T-helper 17 cell (primary cell): ENCODE measurements around the gene GNB1L. TPM values are rescaled to one million over a fixed set of nuclear protein-coding genes. Genes with fewer than 3 reads are reported as not detected.
"Not testable (repeated sequence)": the region's sequence is repeated elsewhere in the genome, so short reads cannot be mapped to it uniquely, and the experiment has no call there.

Experiments used
- ATAC-seq: fragments of 150-1000 bp; cut with Tn5 transposase; 2 replicates; pipeline ENCODE4 v1.10.0; 2021; ENCODE audit warnings: mild to moderate bottlenecking, moderate library complexity
- DNase-seq, 3 donors: peaks; one replicate each; pipeline versions ENCODE4 v3.0.0 to v3.0.0-alpha.2; 2020 to 2021
- H3K9me3 ChIP-seq: one replicate; pipeline ENCODE4 v1.7.0; 2013; ENCODE audit warnings: low read length, mild to moderate bottlenecking; ENCODE audit not compliant: control insufficient read depth, poor library complexity, severe bottlenecking
- H3K27ac Mint-ChIP-seq: one replicate; pipeline ENCODE4 v1.8.0; 2022; ENCODE audit warnings: mild to moderate bottlenecking, moderate library complexity, mixed read lengths
- H3K27me3 Mint-ChIP-seq: one replicate; pipeline ENCODE4 v1.8.0; 2022; ENCODE audit warnings: mixed read lengths
- H3K36me3 Mint-ChIP-seq: one replicate; pipeline ENCODE4 v1.8.0; 2022; ENCODE audit warnings: low read depth, mixed read lengths
- H3K4me1 Mint-ChIP-seq: one replicate; pipeline ENCODE4 v1.8.0; 2022; ENCODE audit warnings: mild to moderate bottlenecking, mixed read lengths
- H3K4me3 Mint-ChIP-seq: one replicate; pipeline ENCODE4 v1.8.0; 2022; ENCODE audit warnings: mild to moderate bottlenecking, moderate library complexity, mixed read lengths
- total RNA-seq, 4 donors: library from RNA in 2 of 4; stranded (reverse) in 2 of 4; gene quantifications; one replicate each; pipeline ENCODE4 v1.2.3 and lab custom pipeline; 2022 to 2026

Gene GNB1L
- total RNA-seq, 2 donors from 2014 or later: 5.0 to 6.2 TPM

DNA sequence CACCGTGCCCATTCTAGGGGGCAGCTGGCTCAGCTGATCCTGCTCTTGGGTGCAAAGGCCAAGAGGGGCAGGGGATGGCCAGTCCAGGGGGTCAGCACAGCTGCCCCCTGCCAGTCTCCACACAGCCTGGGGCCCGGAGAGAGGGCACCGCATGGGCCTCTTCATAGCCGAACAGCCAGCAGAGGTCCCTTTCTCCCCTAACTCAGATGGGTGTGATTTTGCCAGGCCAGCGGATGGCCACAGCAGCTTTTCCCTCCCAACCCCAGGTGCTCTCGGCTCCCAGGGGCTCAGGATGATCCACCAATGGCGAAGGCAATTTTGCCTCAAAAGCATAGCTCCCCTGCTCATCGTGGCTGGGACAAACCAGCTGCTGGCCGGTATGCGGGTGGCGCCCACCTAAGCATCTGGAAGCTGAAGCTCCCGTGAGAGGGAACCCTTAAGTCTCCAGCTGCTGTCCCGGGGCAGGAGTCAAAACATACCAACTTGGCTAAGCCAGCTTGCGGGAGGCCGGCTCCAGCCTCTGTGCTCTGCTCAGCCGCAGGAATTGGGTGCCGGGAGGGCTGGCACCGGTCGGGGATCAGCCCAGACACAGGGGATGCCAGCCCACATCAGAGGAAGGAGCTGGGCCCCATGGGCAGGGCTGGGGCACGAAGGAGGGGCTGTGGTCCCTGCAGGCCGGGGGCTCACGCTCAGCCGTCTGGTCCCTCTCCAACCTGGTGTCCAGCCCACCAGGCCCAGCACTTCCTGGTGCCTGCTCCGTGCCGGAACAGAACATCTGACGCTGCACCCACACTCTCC, 30.5 kb upstream of the GNB1L start:
- H3K9me3 ChIP-seq: no peaks in the 10 kb centered on the region
- Mint-ChIP-seq H3K36me3 (no peaks in the 10 kb centered on the region), H3K4me3 (peak overlapping the region; percentile 19), H3K27ac (peak overlapping the region; percentile 77), H3K27me3 (no peaks in the 10 kb centered on the region), H3K4me1 (peaks cover 18% of the 10 kb centered on the region)
- ATAC-seq: no peak
- DNase-seq: peak in 2 of 3 donors; percentile 1 to 8

DNA sequence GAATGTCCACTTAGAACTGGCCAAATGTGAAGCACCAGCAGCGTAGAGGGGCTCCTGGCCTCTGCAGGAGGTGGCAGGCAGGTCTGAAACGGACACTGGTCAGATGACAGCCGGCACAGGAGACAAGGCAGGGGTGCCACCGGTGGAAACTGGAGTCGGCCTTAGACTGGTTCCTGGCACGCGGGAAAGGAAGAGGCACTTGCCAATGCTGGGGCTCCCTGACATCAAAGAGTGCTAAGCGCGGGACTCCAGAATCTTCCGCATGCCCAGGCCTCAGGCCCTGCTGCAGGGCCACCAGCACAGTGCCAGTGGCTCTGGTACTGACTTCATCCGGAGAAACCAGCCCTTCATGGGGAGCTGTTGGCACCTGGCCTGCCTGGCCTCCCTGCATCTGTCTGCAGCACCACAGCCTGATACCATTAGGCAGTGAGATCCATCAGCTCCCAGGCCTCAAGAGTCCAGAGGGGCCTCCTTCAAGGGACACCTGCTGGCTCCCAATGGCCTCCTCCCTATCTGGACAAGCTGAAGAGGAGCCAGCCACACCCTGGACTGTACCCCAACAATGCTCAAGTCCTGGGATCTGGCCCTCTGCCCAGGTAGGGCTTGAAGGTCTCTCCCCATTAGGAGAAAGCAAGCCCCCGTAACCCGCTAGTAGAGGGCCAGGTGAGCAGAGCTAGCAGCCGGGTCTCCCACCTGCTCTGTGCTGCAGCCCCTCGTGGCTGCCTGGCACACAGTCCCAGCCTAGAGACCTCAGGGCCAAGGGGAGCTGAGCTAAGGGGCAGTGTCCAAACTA, 29.7 kb upstream of the GNB1L start:
- DNase-seq: peak in 1 of 3 donors; percentile 2
- H3K27ac Mint-ChIP-seq: no peak overlapping the region

DNA sequence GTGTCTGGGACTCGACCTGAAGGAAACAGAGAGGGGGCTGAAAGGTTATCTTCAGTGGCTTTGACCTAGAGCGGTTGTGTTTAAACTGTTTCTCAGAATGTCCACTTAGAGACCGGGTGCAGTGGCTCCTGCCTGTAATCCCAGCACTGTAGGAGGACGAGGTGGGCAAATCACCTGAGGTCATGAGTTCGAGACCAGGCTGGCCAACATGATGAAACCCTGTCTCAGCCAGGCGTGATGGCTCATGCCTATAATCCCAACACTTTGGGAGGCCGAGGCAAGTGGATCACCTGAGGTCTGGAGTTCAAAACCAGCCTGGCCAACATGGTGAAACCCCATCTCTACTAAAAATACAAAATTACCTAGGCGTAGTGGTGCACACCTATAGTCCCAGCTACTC, 28.8 kb upstream of the GNB1L start:
- not testable (repeated sequence) for H3K27ac Mint-ChIP-seq, H3K27me3 Mint-ChIP-seq, H3K36me3 Mint-ChIP-seq, H3K4me3 Mint-ChIP-seq, H3K9me3 ChIP-seq, ATAC-seq
- DNase-seq: peak in 1 of 3 donors; percentile 1
- peaks cover 16% of the 10 kb centered on the region for H3K4me1 Mint-ChIP-seq

More for the DNA sequence above, 29.7 kb upstream of the GNB1L start:
- Mint-ChIP-seq H3K4me1 (peaks cover 16% of the 10 kb centered on the region), H3K27me3 (no peaks in the 10 kb centered on the region), H3K4me3 (peak overlapping the region; percentile 7), H3K36me3 (no peaks in the 10 kb centered on the region)
- no peak for ATAC-seq
- no peaks in the 10 kb centered on the region for H3K9me3 ChIP-seq

DNA sequence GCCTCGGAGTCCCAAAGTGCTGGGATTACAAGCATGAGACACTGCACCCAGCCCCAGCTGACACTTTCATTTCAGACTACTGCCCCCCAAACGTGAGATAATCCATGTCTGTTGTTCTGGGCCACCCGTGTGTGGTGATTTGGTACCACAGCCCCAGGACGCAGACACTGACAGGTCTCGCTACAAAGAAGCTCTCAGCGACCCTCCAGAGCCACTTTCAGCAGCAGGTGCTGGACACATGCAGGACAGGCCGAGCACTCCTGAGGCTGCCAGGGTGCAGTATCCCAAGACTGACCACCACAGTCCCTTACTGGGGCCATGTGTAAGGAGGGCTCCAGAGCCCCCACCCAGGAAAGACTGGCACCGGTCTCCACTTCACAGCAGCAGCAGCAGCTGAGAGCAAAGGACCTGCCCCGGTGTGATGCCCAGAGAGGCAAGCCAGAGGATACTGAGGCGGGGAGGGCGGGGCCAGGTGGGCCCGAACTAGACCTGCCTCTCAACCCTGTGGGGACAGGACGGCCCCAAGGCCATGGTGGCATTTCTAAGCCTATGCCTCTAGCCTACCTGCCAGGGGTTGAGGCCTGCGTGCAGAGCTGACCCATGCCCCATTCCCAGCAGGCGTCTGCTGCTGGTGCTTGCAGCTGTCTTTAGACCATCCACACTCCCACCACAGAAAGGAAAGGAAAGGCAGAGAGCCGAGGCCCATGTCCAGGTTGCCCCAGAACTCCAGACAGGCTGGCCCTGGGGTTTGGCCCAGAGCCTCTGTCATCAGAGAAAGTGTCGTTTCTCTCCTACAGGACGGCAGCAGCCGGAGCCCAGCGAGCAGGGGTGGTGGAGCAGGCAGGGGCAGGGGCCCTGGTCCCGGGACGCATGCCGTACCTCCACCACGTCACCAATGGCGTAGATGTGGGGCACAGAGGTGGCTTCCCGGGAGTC, 28.0 kb upstream of the GNB1L start:
- ATAC-seq: no peak
- no peaks in the 10 kb centered on the region for H3K27me3 Mint-ChIP-seq
- no peaks in the 10 kb centered on the region for H3K9me3 ChIP-seq
- no peak overlapping the region for H3K27ac Mint-ChIP-seq
- DNase-seq: peak in 2 of 3 donors; percentile 4 to 5
- no peak overlapping the region for H3K4me3 Mint-ChIP-seq
- H3K4me1 Mint-ChIP-seq: peaks cover 16% of the 10 kb centered on the region
- H3K36me3 Mint-ChIP-seq: no peaks in the 10 kb centered on the region

DNA sequence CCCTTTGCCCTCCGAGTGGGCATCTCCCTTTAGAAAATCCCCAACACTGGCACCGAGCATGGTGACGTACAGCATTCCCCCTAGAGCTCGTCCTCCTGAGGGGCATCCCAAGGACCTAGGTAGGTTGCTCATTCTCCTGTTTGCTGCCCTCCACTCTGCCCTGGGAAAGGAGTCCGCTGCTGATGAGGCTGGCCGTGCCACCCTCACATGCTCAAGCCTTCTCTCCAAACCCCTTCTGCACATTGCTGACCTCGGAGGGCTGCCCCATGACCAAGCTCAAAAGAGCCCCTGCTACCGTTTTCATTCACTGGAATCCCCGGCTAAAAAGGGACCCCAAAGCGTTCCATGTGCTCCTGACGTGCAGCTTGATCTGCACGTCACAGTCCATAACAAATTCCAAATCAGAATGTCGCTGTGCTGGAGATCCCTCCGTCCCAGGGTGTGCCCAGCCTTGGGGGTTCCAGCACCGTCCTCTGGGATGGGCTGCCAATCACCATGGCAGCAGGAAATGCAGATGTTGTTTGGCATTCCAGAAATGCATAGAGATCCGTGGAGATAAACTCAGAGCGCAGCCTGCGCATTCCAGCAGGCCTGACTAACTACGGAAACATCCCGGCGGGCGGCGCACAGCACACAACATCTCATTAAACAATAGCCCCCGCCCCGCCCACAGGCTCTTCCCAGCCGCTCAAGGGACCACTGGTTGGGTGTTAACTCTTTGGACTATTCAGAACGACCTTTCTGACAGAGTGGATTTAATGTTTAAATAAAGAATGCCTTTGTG, 26.3 kb upstream of the GNB1L start:
- DNase-seq (peak in 2 of 3 donors; percentile 1 to 6), ATAC-seq (no peak)
- H3K4me3 Mint-ChIP-seq: no peak overlapping the region
- H3K27me3 Mint-ChIP-seq: no peaks in the 10 kb centered on the region
- no peaks in the 10 kb centered on the region for H3K36me3 Mint-ChIP-seq
- no peaks in the 10 kb centered on the region for H3K9me3 ChIP-seq
- H3K4me1 Mint-ChIP-seq: peaks cover 5% of the 10 kb centered on the region
- H3K27ac Mint-ChIP-seq: no peak overlapping the region

DNA sequence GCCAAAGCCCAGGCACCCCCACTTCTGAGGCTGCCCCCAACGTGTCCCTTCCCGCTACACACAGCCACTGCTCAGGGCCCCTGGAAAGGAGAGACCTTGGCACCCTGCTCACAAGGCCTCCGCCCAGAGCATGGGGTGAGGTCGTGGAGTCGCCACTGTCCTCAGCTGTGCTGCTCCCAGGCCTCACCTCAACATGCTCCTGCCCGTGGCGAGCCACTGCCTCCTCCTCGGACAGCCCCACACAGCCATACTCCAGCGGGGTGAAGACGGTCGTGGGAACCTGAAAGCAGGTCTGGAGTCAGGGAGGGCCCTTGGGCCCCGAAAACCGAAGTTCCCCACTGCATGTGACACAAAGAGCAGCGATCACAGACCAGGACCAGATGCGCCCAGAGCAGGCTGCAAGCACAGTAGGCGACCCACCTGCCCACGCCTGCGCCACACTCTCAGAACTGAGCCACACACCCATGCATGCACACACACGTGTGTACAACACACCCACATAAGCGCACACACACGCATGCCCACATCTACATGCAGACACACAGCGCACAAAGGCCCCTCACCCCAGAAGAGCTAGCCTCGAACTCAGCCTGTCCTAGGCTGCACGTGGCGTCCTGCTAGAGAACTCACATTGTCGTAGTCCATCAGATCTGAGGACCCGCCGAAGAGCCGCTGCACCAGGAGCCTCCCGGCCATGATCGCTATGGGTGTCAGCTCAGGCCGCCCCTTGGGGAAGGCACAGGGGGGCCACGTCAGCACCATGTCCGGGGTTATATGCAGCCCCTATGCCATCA, 25.5 kb upstream of the GNB1L start:
- ATAC-seq: no peak
- Mint-ChIP-seq H3K4me3 (no peak overlapping the region), H3K4me1 (no peaks in the 10 kb centered on the region), H3K27ac (no peak overlapping the region), H3K27me3 (no peaks in the 10 kb centered on the region), H3K36me3 (no peaks in the 10 kb centered on the region)
- no peaks in the 10 kb centered on the region for H3K9me3 ChIP-seq
- DNase-seq: peak in 2 of 3 donors; percentile 4 to 9

DNA sequence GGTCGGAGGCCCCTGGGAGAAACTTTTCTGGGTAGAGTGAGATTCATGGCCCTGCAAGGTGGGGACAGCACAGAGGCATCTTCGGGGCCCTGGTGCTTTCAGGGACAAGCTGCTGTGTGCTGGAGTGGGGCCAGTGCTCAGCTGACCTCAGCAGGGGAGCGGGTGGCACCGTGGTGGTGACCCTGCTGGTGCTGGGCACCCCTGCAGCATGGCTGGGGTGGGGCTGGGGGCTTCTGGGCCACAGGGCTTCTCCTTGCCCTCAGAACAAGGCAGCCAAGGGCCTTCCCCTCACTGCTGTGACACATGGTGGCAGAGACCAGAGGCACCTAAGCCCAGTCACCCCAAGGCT, 24.9 kb upstream of the GNB1L start:
- Mint-ChIP-seq H3K27ac (no peak overlapping the region), H3K27me3 (no peaks in the 10 kb centered on the region), H3K4me3 (no peak overlapping the region), H3K36me3 (no peaks in the 10 kb centered on the region), H3K4me1 (no peaks in the 10 kb centered on the region)
- DNase-seq (peak; percentile 1 to 9 (median 2)), ATAC-seq (no peak)
- H3K9me3 ChIP-seq: no peaks in the 10 kb centered on the region

DNA sequence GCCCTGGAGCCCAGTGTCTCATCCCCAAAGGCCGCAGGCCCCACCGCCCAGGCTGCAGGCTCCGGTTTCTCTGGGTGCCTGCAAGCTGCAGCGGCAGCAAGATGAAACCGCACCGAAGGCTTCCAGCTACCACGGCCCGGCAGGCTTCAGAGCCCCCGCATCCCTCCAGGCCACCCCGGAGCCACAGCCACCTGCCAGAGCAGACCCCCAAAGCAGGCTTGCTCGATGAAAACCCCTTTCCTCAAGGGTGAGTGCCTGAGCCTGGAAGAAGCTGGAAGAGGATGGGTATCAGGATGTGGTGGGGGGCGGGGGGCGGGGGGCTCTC, 24.5 kb upstream of the GNB1L start:
- Mint-ChIP-seq H3K27me3 (no peaks in the 10 kb centered on the region), H3K27ac (no peak overlapping the region), H3K4me3 (no peak overlapping the region), H3K4me1 (peaks cover 4% of the 10 kb centered on the region), H3K36me3 (no peaks in the 10 kb centered on the region)
- ATAC-seq (no peak), DNase-seq (peak; percentile 2 to 5 (median 2))
- H3K9me3 ChIP-seq: no peaks in the 10 kb centered on the region

DNA sequence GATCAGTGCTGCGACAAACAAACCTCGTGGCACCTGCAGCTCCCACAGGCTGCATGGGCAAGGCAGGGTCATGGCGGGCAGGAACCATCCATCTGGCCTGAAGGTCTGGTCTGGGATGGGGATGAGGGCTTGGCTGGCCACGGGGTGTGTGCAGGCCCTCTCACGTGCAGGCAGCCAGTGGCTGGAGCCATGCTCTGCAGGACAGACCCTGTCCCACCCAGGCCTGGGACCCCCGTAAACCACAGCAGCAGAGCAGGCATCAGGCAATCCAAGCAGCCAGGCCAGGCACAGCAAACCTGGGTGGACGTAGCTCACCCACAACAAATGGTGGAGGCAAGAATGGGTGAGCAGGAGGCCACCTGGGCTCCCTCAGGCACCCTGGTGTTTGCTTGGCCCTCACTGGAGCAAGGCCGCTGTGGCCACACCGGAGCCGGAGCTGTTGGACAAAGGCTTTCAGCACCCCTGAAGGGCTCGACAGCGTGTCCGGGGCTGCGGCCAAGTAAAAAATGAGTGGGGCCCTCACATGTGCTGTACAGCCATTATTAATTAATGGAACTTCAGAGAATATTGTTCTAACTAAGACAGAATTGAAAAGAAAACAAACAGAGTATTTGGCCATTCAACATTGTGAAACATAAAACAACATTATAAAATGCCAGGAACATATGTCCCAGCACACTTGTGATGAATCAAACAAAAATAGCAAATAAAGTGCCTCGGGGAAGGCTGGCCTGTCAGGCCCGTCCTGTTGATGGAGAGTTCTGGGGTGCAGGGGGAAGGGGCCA, 24.0 kb upstream of the GNB1L start:
- ATAC-seq (no peak), DNase-seq (peak; percentile 0 to 8 (median 2))
- H3K27ac Mint-ChIP-seq: no peak overlapping the region
- H3K36me3 Mint-ChIP-seq: no peaks in the 10 kb centered on the region
- no peak overlapping the region for H3K4me3 Mint-ChIP-seq
- no peaks in the 10 kb centered on the region for H3K9me3 ChIP-seq
- H3K27me3 Mint-ChIP-seq: no peaks in the 10 kb centered on the region
- H3K4me1 Mint-ChIP-seq: peaks cover 6% of the 10 kb centered on the region

DNA sequence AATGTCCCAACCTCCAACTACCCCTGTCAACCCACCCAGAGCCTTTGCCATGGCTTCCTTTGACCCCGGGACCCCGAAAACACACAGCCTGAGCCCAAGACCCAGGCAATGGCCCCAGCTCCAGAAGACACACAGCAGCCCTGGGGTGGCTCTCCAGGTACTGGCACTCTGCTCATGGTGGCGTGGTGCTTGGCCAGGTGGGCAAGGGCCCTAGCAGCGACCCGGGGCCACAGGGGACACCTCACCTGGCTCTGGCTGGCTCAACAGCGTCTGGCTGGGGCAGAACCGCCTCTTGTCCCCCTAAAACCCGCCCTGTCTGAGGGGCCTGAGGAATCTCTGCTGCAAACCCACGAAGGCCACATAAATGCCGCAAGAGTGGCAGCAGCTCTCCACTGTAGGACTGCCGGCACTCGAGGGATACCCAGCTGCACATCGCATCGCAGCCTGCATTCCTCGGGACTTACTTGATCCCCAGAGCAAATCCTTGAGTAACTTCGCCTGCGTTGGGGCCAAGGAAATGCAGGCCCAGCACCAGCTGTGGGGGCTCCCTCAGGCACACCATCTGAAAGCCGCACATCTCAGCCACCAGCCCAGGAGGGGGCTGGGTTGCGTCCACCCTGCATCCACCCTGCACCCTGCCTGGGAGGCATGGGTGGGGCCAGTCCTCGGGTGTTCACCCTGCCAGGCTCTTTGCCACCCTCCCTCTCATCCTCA, 23.1 kb upstream of the GNB1L start:
- no peaks in the 10 kb centered on the region for H3K9me3 ChIP-seq
- H3K4me3 Mint-ChIP-seq: no peak overlapping the region
- no peak for ATAC-seq
- no peak overlapping the region for H3K27ac Mint-ChIP-seq
- H3K27me3 Mint-ChIP-seq: no peaks in the 10 kb centered on the region
- peaks cover 9% of the 10 kb centered on the region for H3K4me1 Mint-ChIP-seq
- DNase-seq: peak; percentile 3 to 8 (median 4)
- H3K36me3 Mint-ChIP-seq: no peaks in the 10 kb centered on the region
